ENCODE measurements around the gene PFKM.

GRCh38 chr12:48169011-48169410 is 49.8 kb downstream of the PFKM start:
- TF ChIP-seq EZH2 (IDR thresholded peaks at IDR 0.05) = no peak
- TF ChIP-seq POLR2AphosphoS5 (IDR thresholded peaks at IDR 0.05; ENCODE audit: borderline replicate concordance, low read depth, low read length) = no peak

All from SK-N-MC (cell line).